Panc1 (cell line): Measurements from ENCODE around the gene SBF1.

Source experiments
- CTCF ChIP-seq: fragments of 450-650 bp; IDR thresholded peaks from 2 replicates; pipeline ENCODE4 v1.5.1; 2017; ENCODE audit warnings: mild to moderate bottlenecking
- POLR2AphosphoS5 ChIP-seq: IDR thresholded peaks from 2 replicates; pipeline ENCODE4 v1.6.1; 2012; ENCODE audit warnings: mild to moderate bottlenecking, low read depth, low read length, moderate library complexity

GRCh38 chr22:50486561-50487289 is 11.9 kb upstream of the SBF1 start, which contains the start of gene MIOX:
- TF ChIP-seq CTCF, result no peak
- no peak for TF ChIP-seq POLR2AphosphoS5
